Measurements from ENCODE around the gene PTPRN2.
"Not testable (repeated sequence)": the region's sequence is repeated elsewhere in the genome, so short reads cannot be mapped to it uniquely, and the experiment has no call there.

The PTPRN2 gene

DNA sequence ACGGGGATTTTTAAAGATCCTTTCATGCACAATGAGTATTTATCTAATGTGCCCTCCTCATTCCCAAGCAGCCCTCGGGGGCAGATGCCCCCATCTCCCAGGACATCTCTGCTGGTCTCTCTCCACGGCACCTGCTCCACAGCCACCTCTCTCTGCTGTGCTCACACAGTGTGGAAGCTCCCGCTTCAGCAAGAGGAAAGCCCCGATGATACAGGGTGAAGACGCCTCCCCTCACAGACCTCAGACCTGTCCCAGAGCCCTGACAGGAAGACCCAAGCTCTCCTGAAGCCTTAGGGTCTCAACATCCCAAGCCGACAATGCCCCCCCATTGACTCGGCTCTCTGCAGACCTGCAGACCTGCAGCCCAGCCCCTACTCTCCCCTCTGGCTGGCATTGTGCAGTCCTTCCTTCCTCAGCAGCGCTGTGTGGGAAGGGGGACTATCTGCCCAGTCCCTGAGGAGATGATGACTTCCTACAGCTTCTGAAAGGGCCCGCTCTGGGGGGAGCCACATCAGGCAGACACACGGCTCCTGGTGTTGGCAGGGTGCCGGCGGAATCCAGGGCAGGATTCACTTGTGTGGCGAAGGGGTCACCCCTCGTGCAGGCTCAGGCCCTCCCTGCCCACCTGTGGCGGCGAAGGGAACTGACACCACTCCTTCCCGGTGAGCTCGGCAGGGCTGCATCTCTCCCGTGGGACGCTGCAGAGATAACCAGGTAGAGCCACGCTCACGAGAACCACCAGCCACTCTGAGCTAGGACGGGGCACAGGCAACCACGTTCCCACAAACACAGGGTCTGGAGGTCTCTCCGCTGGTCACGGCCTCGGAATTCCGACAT is 61.8 kb downstream of the PTPRN2 start:
- H3K27me3 ChIP-seq (ENCODE audit: control insufficient read depth, insufficient read depth, low read length) = no peaks in the 10 kb centered on the region
- H3K9me3 ChIP-seq (replicated peaks; ENCODE audit: low read length) = peaks cover 24% of the 10 kb centered on the region
- no peak overlapping the region for H3K4me2 ChIP-seq (ENCODE audit: low read length)
- H3K4me1 ChIP-seq (ENCODE audit: control insufficient read depth, insufficient read depth, low read length) = no peaks in the 10 kb centered on the region
- H3K36me3 ChIP-seq (ENCODE audit: insufficient read depth, low read length) = no peaks in the 10 kb centered on the region
- no peak overlapping the region for H3K9ac ChIP-seq (ENCODE audit: low read depth, low read length)
- no peak overlapping the region for H3K4me3 ChIP-seq (ENCODE audit: low read length)

DNA sequence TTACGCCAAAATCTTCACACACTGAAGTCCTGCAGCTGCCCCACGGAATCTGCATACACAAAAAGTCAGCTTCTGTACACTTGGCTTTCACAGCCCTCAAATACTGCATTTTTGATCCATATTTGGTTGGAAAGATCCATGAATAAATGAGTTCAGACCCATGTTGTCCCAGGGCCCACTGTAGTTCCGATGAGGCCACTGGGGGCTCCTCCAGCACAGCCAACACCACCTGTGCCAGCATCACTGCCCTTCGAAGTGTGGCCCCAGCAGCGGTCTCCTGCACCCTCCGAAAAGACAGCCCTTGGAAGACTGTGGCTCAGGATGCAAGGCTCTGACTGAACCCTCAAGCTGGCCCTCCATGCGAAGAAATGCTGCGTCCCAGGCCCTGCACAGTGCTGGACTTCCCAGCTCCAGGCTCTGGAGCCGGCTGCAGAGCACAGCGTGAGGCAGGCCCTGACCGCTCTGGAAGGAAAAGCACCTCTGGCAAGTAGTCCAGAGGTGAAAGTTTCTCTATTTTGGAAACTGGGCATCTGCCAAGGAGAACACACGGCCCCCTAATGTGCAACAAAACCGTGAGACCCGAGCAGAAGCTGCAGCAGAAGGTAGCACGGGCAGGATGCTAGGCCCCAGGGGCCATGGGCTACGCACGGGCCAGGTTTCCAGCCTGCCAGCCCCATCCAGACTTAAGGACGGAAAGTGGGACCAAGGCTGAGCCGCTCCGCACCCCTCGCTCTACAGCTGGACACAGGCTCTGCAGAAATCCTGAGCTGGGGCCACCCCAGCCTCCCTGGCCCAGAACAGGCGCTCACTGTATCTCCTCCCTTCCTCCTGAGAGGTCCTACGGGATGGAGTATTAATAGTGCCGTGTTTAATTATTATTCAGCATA is 62.6 kb downstream of the PTPRN2 start:
- H3K9ac ChIP-seq (ENCODE audit: low read depth, low read length) = no peak overlapping the region
- H3K4me2 ChIP-seq (ENCODE audit: low read length) = no peak overlapping the region
- no peaks in the 10 kb centered on the region for H3K27me3 ChIP-seq (ENCODE audit: control insufficient read depth, insufficient read depth, low read length)
- no peak overlapping the region for H3K4me3 ChIP-seq (ENCODE audit: low read length)
- no peaks in the 10 kb centered on the region for H3K36me3 ChIP-seq (ENCODE audit: insufficient read depth, low read length)
- no peaks in the 10 kb centered on the region for H3K4me1 ChIP-seq (ENCODE audit: control insufficient read depth, insufficient read depth, low read length)
- peaks cover 24% of the 10 kb centered on the region for H3K9me3 ChIP-seq (replicated peaks; ENCODE audit: low read length)

DNA sequence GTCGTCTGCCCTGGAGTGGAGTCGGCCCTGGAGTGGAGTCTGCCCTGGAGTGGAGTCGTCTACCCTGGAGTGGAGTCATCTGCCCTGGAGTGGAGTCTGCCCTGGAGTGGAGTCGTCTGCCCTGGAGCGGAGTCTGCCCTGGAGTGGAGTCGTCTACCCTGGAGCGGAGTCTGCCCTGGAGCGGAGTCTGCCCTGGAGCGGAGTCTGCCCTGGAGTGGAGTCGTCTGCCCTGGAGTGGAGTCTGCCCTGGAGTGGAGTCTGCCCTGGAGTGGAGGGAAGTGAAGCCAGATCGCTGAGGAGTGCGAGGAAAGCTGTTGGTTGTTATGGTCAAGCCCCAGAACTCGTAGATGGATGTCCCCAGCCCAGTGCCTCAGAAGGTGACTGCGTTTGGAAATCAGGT is 63.3 kb downstream of the PTPRN2 start:
- H3K4me3 ChIP-seq (ENCODE audit: low read length); H3K9ac ChIP-seq (ENCODE audit: low read depth, low read length); H3K27me3 ChIP-seq (ENCODE audit: control insufficient read depth, insufficient read depth, low read length); H3K4me2 ChIP-seq (ENCODE audit: low read length); H3K4me1 ChIP-seq (ENCODE audit: control insufficient read depth, insufficient read depth, low read length); H3K36me3 ChIP-seq (ENCODE audit: insufficient read depth, low read length): not testable (repeated sequence)
- H3K9me3 ChIP-seq (replicated peaks; ENCODE audit: low read length) = peaks cover 26% of the 10 kb centered on the region

DNA sequence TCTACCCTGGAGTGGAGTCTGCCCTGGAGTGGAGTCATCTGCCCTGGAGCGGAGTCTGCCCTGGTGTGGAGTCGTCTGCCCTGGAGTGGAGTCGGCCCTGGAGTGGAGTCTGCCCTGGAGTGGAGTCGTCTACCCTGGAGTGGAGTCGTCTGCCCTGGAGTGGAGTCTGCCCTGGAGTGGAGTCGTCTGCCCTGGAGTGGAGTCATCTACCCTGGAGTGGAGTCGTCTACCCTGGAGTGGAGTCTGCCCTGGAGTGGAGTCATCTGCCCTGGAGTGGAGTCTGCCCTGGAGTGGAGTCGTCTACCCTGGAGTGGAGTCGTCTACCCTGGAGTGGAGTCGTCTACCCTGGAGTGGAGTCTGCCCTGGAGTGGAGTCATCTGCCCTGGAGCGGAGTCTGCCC is 63.7 kb downstream of the PTPRN2 start:
- not testable (repeated sequence) for H3K4me2 ChIP-seq (ENCODE audit: low read length); H3K27me3 ChIP-seq (ENCODE audit: control insufficient read depth, insufficient read depth, low read length); H3K9ac ChIP-seq (ENCODE audit: low read depth, low read length); H3K4me3 ChIP-seq (ENCODE audit: low read length); H3K4me1 ChIP-seq (ENCODE audit: control insufficient read depth, insufficient read depth, low read length); H3K36me3 ChIP-seq (ENCODE audit: insufficient read depth, low read length)
- H3K9me3 ChIP-seq (replicated peaks; ENCODE audit: low read length) = peaks cover 24% of the 10 kb centered on the region

DNA sequence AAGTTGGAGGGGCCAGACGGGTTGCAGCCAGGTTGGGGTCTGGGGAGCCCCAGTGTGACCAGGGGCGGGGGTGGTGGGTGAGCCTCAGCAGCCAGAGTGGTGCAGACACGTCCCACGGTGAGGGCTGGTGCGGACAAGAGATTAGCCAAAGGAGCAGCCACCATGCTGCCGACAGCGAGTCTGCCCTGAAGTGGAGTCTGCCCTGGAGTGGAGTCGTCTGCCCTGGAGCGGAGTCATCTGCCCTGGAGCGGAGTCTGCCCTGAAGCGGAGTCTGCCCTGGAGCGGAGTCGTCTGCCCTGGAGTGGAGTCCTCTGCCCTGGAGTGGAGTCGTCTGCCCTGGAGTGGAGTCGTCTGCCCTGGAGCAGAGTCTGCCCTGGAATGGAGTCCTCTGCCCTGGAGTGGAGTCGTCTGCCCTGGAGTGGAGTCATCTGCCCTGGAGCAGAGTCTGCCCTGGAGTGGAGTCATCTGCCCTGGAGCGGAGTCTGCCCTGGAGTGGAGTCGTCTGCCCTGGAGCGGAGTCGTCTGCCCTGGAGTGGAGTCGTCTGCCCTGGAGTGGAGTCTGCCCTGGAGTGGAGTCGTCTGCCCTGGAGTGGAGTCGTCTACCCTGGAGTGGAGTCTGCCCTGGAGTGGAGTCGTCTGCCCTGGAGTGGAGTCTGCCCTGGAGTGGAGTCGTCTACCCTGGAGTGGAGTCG is 64.3 kb downstream of the PTPRN2 start:
- not testable (repeated sequence) for H3K4me2 ChIP-seq (ENCODE audit: low read length); H3K9ac ChIP-seq (ENCODE audit: low read depth, low read length); H3K27me3 ChIP-seq (ENCODE audit: control insufficient read depth, insufficient read depth, low read length); H3K4me1 ChIP-seq (ENCODE audit: control insufficient read depth, insufficient read depth, low read length); H3K36me3 ChIP-seq (ENCODE audit: insufficient read depth, low read length); H3K4me3 ChIP-seq (ENCODE audit: low read length)
- H3K9me3 ChIP-seq (replicated peaks; ENCODE audit: low read length) = peaks cover 24% of the 10 kb centered on the region

DNA sequence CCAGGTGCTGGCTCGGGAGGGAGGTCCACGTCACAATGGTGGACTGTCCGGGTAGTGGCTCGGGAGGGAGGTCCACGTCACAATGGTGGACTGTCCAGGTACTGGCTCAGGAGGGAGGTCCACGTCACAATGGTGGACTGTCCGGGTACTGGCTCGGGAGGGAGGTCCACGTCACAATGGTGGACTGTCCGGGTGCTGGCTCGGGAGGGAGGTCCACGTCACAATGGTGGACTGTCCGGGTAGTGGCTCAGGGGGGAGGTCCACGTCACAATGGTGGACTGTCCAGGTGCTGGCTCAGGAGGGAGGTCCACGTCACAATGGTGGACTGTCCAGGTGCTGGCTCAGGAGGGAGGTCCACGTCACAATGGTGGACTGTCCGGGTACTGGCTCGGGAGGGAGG is 65.8 kb downstream of the PTPRN2 start:
- H3K4me1 ChIP-seq (ENCODE audit: control insufficient read depth, insufficient read depth, low read length); H3K4me3 ChIP-seq (ENCODE audit: low read length); H3K4me2 ChIP-seq (ENCODE audit: low read length); H3K36me3 ChIP-seq (ENCODE audit: insufficient read depth, low read length); H3K27me3 ChIP-seq (ENCODE audit: control insufficient read depth, insufficient read depth, low read length); H3K9ac ChIP-seq (ENCODE audit: low read depth, low read length): not testable (repeated sequence)
- H3K9me3 ChIP-seq (replicated peaks; ENCODE audit: low read length) = peaks cover 19% of the 10 kb centered on the region

DNA sequence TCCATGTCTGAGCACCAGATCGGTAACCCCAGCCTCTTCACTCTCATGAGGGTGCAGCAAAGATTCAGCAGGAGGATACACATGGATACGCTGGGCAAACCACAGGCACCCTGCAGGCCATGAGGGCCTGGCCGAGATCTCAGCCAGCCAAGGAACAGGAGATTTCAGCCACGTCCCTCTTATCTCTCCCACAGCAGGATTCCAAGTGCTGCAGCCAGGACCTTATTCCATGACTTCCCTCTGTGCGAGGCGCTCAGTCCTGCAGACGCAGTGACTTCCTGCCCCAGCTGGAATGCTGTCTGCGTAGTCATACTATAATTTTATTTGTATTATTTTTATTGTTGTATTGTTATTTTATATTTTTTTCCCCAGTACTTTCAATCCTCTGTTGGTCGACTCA is 66.8 kb downstream of the PTPRN2 start:
- Histone ChIP-seq H3K9me3 (replicated peaks; ENCODE audit: low read length) (peaks cover 15% of the 10 kb centered on the region), H3K4me3 (ENCODE audit: low read length) (no peak overlapping the region), H3K27me3 (ENCODE audit: control insufficient read depth, insufficient read depth, low read length) (no peaks in the 10 kb centered on the region), H3K4me1 (ENCODE audit: control insufficient read depth, insufficient read depth, low read length) (no peaks in the 10 kb centered on the region), H3K9ac (ENCODE audit: low read depth, low read length) (no peak overlapping the region), H3K36me3 (ENCODE audit: insufficient read depth, low read length) (no peaks in the 10 kb centered on the region), H3K4me2 (ENCODE audit: low read length) (no peak overlapping the region)

DNA sequence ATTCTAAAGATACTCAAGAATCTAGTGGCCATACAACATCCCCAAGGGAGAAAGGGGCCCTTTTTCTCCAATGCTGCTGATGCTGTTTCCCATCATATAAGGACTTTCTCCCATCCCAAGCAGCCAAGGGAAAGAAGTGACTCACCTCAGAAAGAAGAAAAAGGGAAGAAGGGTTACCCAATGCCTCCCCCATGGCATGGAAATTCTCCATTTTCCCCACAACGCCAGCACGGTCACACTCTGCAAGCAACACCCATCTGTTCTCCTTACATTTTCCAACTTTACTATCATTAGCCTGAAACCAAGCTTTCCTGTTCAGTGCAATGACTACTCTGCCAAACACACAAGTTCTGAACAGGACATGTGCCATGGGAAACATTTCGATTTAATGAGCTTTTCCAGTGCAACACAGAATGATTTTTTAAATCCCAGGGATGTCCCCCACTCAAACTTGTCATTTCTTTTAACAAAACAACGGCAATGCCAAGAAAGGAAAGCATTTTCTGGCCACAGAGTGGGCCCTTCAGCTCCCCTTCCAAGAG is 67.9 kb downstream of the PTPRN2 start:
- Histone ChIP-seq H3K9ac (ENCODE audit: low read depth, low read length) (no peak overlapping the region), H3K4me3 (ENCODE audit: low read length) (no peak overlapping the region), H3K4me1 (ENCODE audit: control insufficient read depth, insufficient read depth, low read length) (no peaks in the 10 kb centered on the region), H3K36me3 (ENCODE audit: insufficient read depth, low read length) (no peaks in the 10 kb centered on the region), H3K4me2 (ENCODE audit: low read length) (no peak overlapping the region), H3K9me3 (replicated peaks; ENCODE audit: low read length) (peaks cover 11% of the 10 kb centered on the region), H3K27me3 (ENCODE audit: control insufficient read depth, insufficient read depth, low read length) (no peaks in the 10 kb centered on the region)

DNA sequence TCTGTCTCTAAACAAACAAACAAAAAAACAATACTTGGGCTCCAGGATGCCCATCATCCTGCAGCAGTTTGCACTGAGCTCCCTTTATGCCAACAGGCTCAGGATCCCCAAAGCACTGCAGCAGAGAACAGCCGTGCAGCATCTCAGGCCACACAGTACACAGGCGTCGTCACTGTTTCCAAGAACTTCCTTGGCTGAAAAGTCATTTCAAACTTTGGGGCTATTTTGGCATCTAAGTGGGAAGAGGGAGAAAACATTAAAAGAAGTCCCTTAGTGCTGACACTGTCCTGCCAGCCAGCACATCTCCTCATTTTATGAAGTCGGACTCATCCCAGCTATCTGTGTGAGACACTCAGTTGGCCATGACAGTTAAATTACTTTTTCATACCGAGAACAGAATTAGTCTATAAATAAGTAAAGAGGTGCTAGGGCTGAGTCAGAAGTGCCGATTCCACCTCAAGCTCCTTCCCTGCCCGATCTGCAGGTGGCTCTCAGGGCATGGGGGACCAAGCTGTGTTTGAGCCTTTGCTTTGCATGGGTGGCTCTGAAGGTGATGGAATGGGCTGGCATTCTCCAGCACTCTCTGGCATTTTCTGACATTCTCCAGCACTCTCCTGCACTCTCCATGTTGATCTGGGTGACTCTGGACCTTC is 68.5 kb downstream of the PTPRN2 start:
- no peak overlapping the region for H3K9ac ChIP-seq (ENCODE audit: low read depth, low read length)
- no peaks in the 10 kb centered on the region for H3K4me1 ChIP-seq (ENCODE audit: control insufficient read depth, insufficient read depth, low read length)
- no peaks in the 10 kb centered on the region for H3K27me3 ChIP-seq (ENCODE audit: control insufficient read depth, insufficient read depth, low read length)
- H3K36me3 ChIP-seq (ENCODE audit: insufficient read depth, low read length) = no peaks in the 10 kb centered on the region
- peaks cover 11% of the 10 kb centered on the region for H3K9me3 ChIP-seq (replicated peaks; ENCODE audit: low read length)
- no peak overlapping the region for H3K4me3 ChIP-seq (ENCODE audit: low read length)
- H3K4me2 ChIP-seq (ENCODE audit: low read length) = no peak overlapping the region

DNA sequence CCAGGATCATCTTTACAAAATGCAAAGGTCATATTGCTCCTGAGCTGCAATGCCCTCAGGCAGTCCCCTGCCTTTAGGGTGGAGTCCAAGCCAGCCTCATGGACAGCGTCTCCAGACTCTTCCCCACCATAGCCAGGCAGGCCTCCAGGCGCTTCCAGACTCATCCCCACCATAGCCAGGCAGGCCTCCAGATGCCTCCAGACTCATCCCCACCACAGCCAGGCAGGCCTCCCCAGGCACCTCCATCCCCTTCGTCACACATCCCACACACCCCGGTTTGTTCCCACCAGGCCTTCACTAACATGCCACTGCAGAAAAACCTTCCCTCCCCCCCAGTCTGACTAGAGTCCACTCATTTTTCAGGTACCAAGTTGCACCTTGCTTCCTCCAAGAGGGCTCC is 70.1 kb downstream of the PTPRN2 start:
- H3K4me2 ChIP-seq (ENCODE audit: low read length) = no peak overlapping the region
- no peak overlapping the region for H3K9ac ChIP-seq (ENCODE audit: low read depth, low read length)
- no peaks in the 10 kb centered on the region for H3K36me3 ChIP-seq (ENCODE audit: insufficient read depth, low read length)
- H3K4me3 ChIP-seq (ENCODE audit: low read length) = no peak overlapping the region
- no peaks in the 10 kb centered on the region for H3K27me3 ChIP-seq (ENCODE audit: control insufficient read depth, insufficient read depth, low read length)
- H3K9me3 ChIP-seq (replicated peaks; ENCODE audit: low read length) = peaks cover 8% of the 10 kb centered on the region
- H3K4me1 ChIP-seq (ENCODE audit: control insufficient read depth, insufficient read depth, low read length) = no peaks in the 10 kb centered on the region

DNA sequence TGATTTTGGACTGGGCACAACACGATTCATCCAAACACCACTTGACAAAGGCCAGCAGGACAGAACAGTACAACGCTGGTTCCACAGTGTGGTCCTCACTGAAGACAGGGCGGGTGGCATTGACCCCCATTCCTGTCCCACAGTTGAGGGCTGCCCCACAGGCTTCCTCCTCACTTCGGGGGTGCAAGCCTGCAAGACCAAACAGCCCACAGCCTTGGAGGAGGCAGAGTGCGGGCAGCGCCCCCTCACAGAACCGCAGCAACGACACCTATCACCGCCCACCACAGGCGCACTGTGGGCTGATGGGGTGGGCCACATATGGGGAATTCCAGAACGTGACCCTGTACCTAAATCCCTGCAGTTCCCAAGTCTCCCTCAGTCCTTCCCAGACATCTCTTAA is 70.6 kb downstream of the PTPRN2 start:
- no peak overlapping the region for H3K4me3 ChIP-seq (ENCODE audit: low read length)
- H3K4me1 ChIP-seq (ENCODE audit: control insufficient read depth, insufficient read depth, low read length) = no peaks in the 10 kb centered on the region
- peaks cover 7% of the 10 kb centered on the region for H3K9me3 ChIP-seq (replicated peaks; ENCODE audit: low read length)
- no peak overlapping the region for H3K9ac ChIP-seq (ENCODE audit: low read depth, low read length)
- no peaks in the 10 kb centered on the region for H3K27me3 ChIP-seq (ENCODE audit: control insufficient read depth, insufficient read depth, low read length)
- H3K36me3 ChIP-seq (ENCODE audit: insufficient read depth, low read length) = no peaks in the 10 kb centered on the region
- H3K4me2 ChIP-seq (ENCODE audit: low read length) = no peak overlapping the region
